Measurements from ENCODE around the gene OSBPL3. TPM values are rescaled to one million over a fixed set of nuclear protein-coding genes. Genes with fewer than 3 reads are reported as not detected.

The OSBPL3 gene
- total RNA-seq, 1 donor from 2014 or later = 8.0 TPM

DNA sequence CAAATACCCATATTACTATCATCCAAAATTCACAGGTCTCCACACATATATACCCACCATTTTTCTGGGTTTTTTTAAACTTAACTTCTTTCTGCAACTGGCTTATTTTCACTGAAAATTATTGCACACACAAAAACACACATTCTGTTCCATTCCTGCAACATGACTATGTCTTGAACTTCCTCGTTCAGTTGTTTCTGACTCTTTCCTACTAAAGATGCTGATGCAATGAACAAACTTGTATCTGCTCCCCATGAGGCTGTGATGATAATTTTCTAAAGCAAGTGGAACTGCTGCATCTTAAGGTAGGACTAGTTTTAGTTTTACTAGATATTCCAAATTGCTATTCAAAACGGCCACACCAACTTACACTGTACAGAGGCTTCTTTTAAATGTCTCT, 77.7 kb downstream of the OSBPL3 start:
- TF ChIP-seq EZH2 (IDR thresholded peaks at IDR 0.05) (no peak), EZH2phosphoT487 (IDR thresholded peaks at IDR 0.05) (no peak)
- TF ChIP-seq, protein P1, sequence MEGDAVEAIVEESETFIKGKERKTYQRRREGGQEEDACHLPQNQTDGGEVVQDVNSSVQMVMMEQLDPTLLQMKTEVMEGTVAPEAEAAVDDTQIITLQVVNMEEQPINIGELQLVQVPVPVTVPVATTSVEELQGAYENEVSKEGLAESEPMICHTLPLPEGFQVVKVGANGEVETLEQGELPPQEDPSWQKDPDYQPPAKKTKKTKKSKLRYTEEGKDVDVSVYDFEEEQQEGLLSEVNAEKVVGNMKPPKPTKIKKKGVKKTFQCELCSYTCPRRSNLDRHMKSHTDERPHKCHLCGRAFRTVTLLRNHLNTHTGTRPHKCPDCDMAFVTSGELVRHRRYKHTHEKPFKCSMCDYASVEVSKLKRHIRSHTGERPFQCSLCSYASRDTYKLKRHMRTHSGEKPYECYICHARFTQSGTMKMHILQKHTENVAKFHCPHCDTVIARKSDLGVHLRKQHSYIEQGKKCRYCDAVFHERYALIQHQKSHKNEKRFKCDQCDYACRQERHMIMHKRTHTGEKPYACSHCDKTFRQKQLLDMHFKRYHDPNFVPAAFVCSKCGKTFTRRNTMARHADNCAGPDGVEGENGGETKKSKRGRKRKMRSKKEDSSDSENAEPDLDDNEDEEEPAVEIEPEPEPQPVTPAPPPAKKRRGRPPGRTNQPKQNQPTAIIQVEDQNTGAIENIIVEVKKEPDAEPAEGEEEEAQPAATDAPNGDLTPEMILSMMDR (IDR thresholded peaks at IDR 0.05) = no peak
- Mint-ChIP-seq H3K36me3 (peaks cover 5% of the 10 kb centered on the region), H3K4me3 (no peak overlapping the region), H3K27me3 (ENCODE audit: insufficient read depth, low read depth) (no peaks in the 10 kb centered on the region), H3K4me1 (peaks cover 3% of the 10 kb centered on the region), H3K27ac (no peak overlapping the region), H3K9me3 (peaks cover 8% of the 10 kb centered on the region)
- no peak overlapping the region for H3K4me2 ChIP-seq
- no peaks in the 10 kb centered on the region for H3K4me1 ChIP-seq
- no peaks in the 10 kb centered on the region for H4K20me1 ChIP-seq (ENCODE audit: low read depth)
- H3K27me3 ChIP-seq = no peaks in the 10 kb centered on the region
- H3K9me3 ChIP-seq (ENCODE audit: low read depth) = no peaks in the 10 kb centered on the region
- H3K79me2 ChIP-seq (ENCODE audit: low read depth) = no peaks in the 10 kb centered on the region
- no peak overlapping the region for H3K27ac ChIP-seq
- H3K36me3 ChIP-seq = no peaks in the 10 kb centered on the region
- no peak overlapping the region for H3K9ac ChIP-seq
- H3F3A ChIP-seq (ENCODE audit: low read depth) = no peaks in the 10 kb centered on the region
- no peak overlapping the region for H2AFZ ChIP-seq (replicated peaks)
- H3K4me3 ChIP-seq = no peak overlapping the region
- no peak for DNase-seq (ENCODE audit: low spot score)

DNA sequence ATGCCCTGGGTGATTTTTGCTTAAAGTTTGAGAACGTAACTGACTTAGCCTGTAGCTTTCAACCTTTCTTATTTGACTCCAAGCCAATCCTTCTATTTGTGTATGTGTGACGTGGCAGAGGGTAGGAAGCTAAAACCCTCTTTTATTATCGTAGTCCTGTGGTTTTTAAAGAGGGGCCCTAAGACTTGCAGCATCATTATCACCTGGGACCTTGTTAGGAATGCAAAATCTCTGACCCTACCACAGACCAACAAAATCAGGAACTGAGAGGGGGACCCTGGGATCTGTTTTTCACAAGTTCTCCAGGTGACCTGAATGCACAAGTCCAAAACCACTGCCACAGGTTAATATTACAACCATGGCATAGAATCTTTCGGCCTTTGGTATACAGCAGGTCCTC, 80.1 kb downstream of the OSBPL3 start:
- DNase-seq (ENCODE audit: low spot score) = no peak
- H3K9me3 Mint-ChIP-seq = peaks cover 5% of the 10 kb centered on the region
- H3K79me2 ChIP-seq (ENCODE audit: low read depth) = peaks cover 5% of the 10 kb centered on the region

DNA sequence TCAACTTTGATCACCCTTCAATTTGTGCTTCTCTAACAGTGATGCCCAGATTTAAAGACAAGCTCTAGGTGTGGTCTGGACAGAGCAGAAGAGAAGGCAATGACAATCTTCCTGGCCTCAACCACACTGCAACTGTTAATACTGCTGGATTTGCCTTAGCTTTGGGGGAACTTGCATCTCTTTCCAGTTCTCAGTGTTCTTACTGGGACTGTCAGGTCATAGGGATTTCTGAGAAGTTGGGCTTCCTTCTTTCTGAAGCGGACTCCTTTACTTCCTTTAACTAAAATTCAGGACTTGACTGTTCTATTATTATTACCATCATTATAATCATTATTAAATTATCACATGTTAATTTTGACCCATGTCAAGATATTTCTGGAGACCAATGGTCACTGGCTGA, 80.8 kb downstream of the OSBPL3 start:
- TF ChIP-seq, protein P1 (IDR thresholded peaks at IDR 0.05) = no peak
- TF ChIP-seq EZH2 (IDR thresholded peaks at IDR 0.05) (no peak), EZH2phosphoT487 (IDR thresholded peaks at IDR 0.05) (no peak)
- H3K79me2 ChIP-seq (ENCODE audit: low read depth) = peaks cover 5% of the 10 kb centered on the region

More for the DNA sequence above, 80.1 kb downstream of the OSBPL3 start:
- peaks cover 2% of the 10 kb centered on the region for H3K36me3 Mint-ChIP-seq
- Histone ChIP-seq H3K4me1 (peaks cover 5% of the 10 kb centered on the region), H3K36me3 (no peaks in the 10 kb centered on the region), H3K27ac (no peak overlapping the region), H3K4me2 (no peak overlapping the region), H4K20me1 (ENCODE audit: low read depth) (no peaks in the 10 kb centered on the region), H2AFZ (replicated peaks) (no peak overlapping the region), H3K4me3 (no peak overlapping the region), H3K27me3 (no peaks in the 10 kb centered on the region), H3K9ac (no peak overlapping the region), H3K9me3 (ENCODE audit: low read depth) (no peaks in the 10 kb centered on the region), H3F3A (ENCODE audit: low read depth) (peaks cover 3% of the 10 kb centered on the region)
- H3K4me3 Mint-ChIP-seq = no peak overlapping the region
- H3K4me1 Mint-ChIP-seq = peaks cover 5% of the 10 kb centered on the region
- H3K27me3 Mint-ChIP-seq (ENCODE audit: insufficient read depth, low read depth) = no peaks in the 10 kb centered on the region
- TF ChIP-seq EZH2 (IDR thresholded peaks at IDR 0.05) (no peak), EZH2phosphoT487 (IDR thresholded peaks at IDR 0.05) (no peak)
- TF ChIP-seq, protein P1 (IDR thresholded peaks at IDR 0.05) = no peak
- H3K27ac Mint-ChIP-seq = no peak overlapping the region

More for the DNA sequence above, 80.8 kb downstream of the OSBPL3 start:
- Mint-ChIP-seq H3K27me3 (ENCODE audit: insufficient read depth, low read depth) (no peaks in the 10 kb centered on the region), H3K9me3 (peaks cover 5% of the 10 kb centered on the region), H3K36me3 (no peaks in the 10 kb centered on the region), H3K4me3 (no peak overlapping the region), H3K27ac (peak overlapping the region; percentile 32), H3K4me1 (peaks cover 13% of the 10 kb centered on the region)
- H3K9ac ChIP-seq = no peak overlapping the region
- H2AFZ ChIP-seq (replicated peaks) = no peak overlapping the region
- peaks cover 13% of the 10 kb centered on the region for H3K4me1 ChIP-seq
- no peaks in the 10 kb centered on the region for H3K9me3 ChIP-seq (ENCODE audit: low read depth)
- H4K20me1 ChIP-seq (ENCODE audit: low read depth) = no peaks in the 10 kb centered on the region
- H3K27ac ChIP-seq = no peak overlapping the region
- no peaks in the 10 kb centered on the region for H3K27me3 ChIP-seq
- H3F3A ChIP-seq (ENCODE audit: low read depth) = peaks cover 8% of the 10 kb centered on the region
- no peaks in the 10 kb centered on the region for H3K36me3 ChIP-seq
- no peak for DNase-seq (ENCODE audit: low spot score)
- H3K4me2 ChIP-seq = no peak overlapping the region
- no peak overlapping the region for H3K4me3 ChIP-seq

Data from neural progenitor cell (in vitro differentiated cells).